Natural killer cell (primary cell): ENCODE data around the gene FAF1. TPM values are rescaled to one million over a fixed set of nuclear protein-coding genes. Genes with fewer than 3 reads are reported as not detected.
A peak's percentile ranks its signal among the peaks of the same experiment; 100 is the strongest.
"Not testable (repeated sequence)": the region's sequence is repeated elsewhere in the genome, so short reads cannot be mapped to it uniquely, and the experiment has no call there.

Experiments used
- ATAC-seq, 3 donors: fragments of 150-1000 bp in 2 of 3; fragments of 200-7000 bp in 1 of 3; cut with Tn5 transposase; 1 replicate in 1 of 3; 2 replicates in 2 of 3; pipeline ENCODE4 v1.10.0; 2021; ENCODE audit warnings: mild to moderate bottlenecking in 2 of 3, moderate library complexity in 2 of 3
- DNase-seq, 2 donors: peaks; one replicate each; pipeline versions ENCODE4 v3.0.0 to v3.0.0-alpha.2; 2013 to 2021; ENCODE audit warnings: mixed read lengths in 1 of 2
- H3K27ac ChIP-seq: one replicate; pipeline ENCODE4 v1.5.1; 2013; ENCODE audit warnings: mild to moderate bottlenecking, low read length
- H3K27me3 ChIP-seq: one replicate; pipeline ENCODE4 v1.6.1; 2013; ENCODE audit warnings: low read length; ENCODE audit not compliant: control insufficient read depth, insufficient read depth
- H3K36me3 ChIP-seq: one replicate; pipeline ENCODE4 v1.6.1; 2013; ENCODE audit warnings: low read length; ENCODE audit not compliant: control insufficient read depth, insufficient read depth
- H3K4me1 ChIP-seq: one replicate; pipeline ENCODE4 v1.6.1; 2013; ENCODE audit warnings: low read length; ENCODE audit not compliant: control insufficient read depth, insufficient read depth
- H3K4me3 ChIP-seq: one replicate; pipeline ENCODE4 v1.5.1; 2013; ENCODE audit warnings: low read length
- H3K9me3 ChIP-seq: one replicate; pipeline ENCODE4 v1.6.1; 2013; ENCODE audit warnings: low read length; ENCODE audit not compliant: control insufficient read depth, insufficient read depth
- H3K27ac Mint-ChIP-seq, 2 donors: one replicate each; pipeline ENCODE4 v1.8.0; 2022; ENCODE audit warnings: mild to moderate bottlenecking in 2 of 2, mixed read lengths in 2 of 2, moderate library complexity in 1 of 2
- H3K27me3 Mint-ChIP-seq, 2 donors: one replicate each; pipeline ENCODE4 v1.8.0; 2022; ENCODE audit warnings: low read depth in 2 of 2, mixed read lengths in 2 of 2
- H3K36me3 Mint-ChIP-seq: one replicate; pipeline ENCODE4 v1.8.0; 2022; ENCODE audit warnings: mixed read lengths
- H3K4me1 Mint-ChIP-seq, 2 donors: one replicate each; pipeline ENCODE4 v1.8.0; 2022; ENCODE audit warnings: mixed read lengths in 2 of 2
- H3K4me3 Mint-ChIP-seq: one replicate; pipeline ENCODE4 v1.8.0; 2022; ENCODE audit warnings: mild to moderate bottlenecking, moderate library complexity, mixed read lengths
- H3K9me3 Mint-ChIP-seq, 2 donors: one replicate each; pipeline ENCODE4 v1.8.0; 2022; ENCODE audit warnings: mixed read lengths in 2 of 2
- WGBS: methylation state at CpG from one replicate; pipeline ENCODE4 v1.1.7; 2013; ENCODE audit warnings: missing lambda C conversion rate; ENCODE audit not compliant: insufficient coverage; 5-methylcytosine and 5-hydroxymethylcytosine counted together
- intact Hi-C: fragments of 100-400 bp; cut with micrococcal nuclease; formaldehyde crosslinking; loops from one replicate; pipeline ENCODE4 v1.14.2; 2022
- total RNA-seq, 4 donors: library from RNA; stranded (reverse); fragments of 120-200 nt in 1 of 4; gene quantifications; one replicate each; pipeline versions ENCODE4 v1.2.3 to v1.2.4, GENCODE V29; 2013 to 2022
- TF ChIP-seq, protein P1 (sequence below): fragments of 200-600 bp; IDR thresholded peaks from one replicate; pipeline ENCODE4 v1.8.0; 2022; ENCODE audit warnings: antibody characterized with exemption

FAF1 gene
- total RNA-seq, 3 donors from 2014 or later (not counting 1 experiment from before 2014, with no cell fraction given): 56.8 to 59.7 (median 57.2) TPM

GRCh38 chr1:50747394-50747793, 212.7 kb downstream of the FAF1 start:
- Mint-ChIP-seq H3K36me3 (no peaks in the 10 kb centered on the region), H3K27ac (no peak overlapping the region), H3K4me3 (no peak overlapping the region), H3K27me3 (no peaks in the 10 kb centered on the region), H3K9me3 (no peaks in the 10 kb centered on the region), H3K4me1 (no peaks in the 10 kb centered on the region)
- intact Hi-C loops: no loop called here
- H3K4me3 ChIP-seq: no peak overlapping the region
- no peak overlapping the region for H3K27ac ChIP-seq
- H3K36me3 ChIP-seq: peaks cover 7% of the 10 kb centered on the region
- TF ChIP-seq, protein P1, sequence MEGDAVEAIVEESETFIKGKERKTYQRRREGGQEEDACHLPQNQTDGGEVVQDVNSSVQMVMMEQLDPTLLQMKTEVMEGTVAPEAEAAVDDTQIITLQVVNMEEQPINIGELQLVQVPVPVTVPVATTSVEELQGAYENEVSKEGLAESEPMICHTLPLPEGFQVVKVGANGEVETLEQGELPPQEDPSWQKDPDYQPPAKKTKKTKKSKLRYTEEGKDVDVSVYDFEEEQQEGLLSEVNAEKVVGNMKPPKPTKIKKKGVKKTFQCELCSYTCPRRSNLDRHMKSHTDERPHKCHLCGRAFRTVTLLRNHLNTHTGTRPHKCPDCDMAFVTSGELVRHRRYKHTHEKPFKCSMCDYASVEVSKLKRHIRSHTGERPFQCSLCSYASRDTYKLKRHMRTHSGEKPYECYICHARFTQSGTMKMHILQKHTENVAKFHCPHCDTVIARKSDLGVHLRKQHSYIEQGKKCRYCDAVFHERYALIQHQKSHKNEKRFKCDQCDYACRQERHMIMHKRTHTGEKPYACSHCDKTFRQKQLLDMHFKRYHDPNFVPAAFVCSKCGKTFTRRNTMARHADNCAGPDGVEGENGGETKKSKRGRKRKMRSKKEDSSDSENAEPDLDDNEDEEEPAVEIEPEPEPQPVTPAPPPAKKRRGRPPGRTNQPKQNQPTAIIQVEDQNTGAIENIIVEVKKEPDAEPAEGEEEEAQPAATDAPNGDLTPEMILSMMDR: no peak
- no peaks in the 10 kb centered on the region for H3K9me3 ChIP-seq
- ATAC-seq: no peak
- no peaks in the 10 kb centered on the region for H3K4me1 ChIP-seq
- 80% methylated on average over 1 of the region's 1 CpG for WGBS
- no peak for DNase-seq
- no peaks in the 10 kb centered on the region for H3K27me3 ChIP-seq

GRCh38 chr1:50742523-50742922, 217.5 kb downstream of the FAF1 start:
- Mint-ChIP-seq H3K4me3 (no peak overlapping the region), H3K36me3 (peaks cover 7% of the 10 kb centered on the region), H3K9me3 (no peaks in the 10 kb centered on the region), H3K4me1 (no peaks in the 10 kb centered on the region), H3K27ac (no peak overlapping the region), H3K27me3 (no peaks in the 10 kb centered on the region)
- Histone ChIP-seq H3K4me3 (no peak overlapping the region), H3K27ac (no peak overlapping the region), H3K36me3 (peaks cover 14% of the 10 kb centered on the region), H3K4me1 (no peaks in the 10 kb centered on the region), H3K9me3 (no peaks in the 10 kb centered on the region), H3K27me3 (no peaks in the 10 kb centered on the region)
- DNase-seq (no peak), ATAC-seq (no peak)
- TF ChIP-seq, protein P1: no peak
- intact Hi-C loops: no loop called here
- WGBS: 94% methylated on average over 3 of the region's 3 CpGs

DNA sequence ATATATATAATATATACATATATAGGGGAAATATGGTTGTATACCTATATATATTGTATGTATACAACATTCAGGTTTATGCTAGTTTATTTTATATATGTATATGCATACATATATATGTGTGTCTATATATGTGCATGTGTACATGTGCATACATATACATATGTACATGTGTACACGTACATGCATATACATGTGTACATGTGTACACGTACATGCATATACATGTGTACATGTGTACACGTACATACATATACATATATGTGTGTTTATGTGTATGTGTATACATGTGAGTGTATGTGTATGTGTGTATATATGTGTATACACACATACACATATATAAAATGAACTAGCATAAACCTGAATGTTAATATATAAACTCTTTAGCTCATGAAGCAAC, 220.9 kb downstream of the FAF1 start:
- Histone ChIP-seq H3K9me3 (no peaks in the 10 kb centered on the region), H3K36me3 (peaks cover 15% of the 10 kb centered on the region), H3K27ac (no peak overlapping the region), H3K4me1 (no peaks in the 10 kb centered on the region), H3K4me3 (no peak overlapping the region), H3K27me3 (no peaks in the 10 kb centered on the region)
- WGBS: no CpG with 5 or more reads among the region's 3 CpGs
- intact Hi-C loops: no loop called here
- H3K27me3 Mint-ChIP-seq: no peaks in the 10 kb centered on the region
- TF ChIP-seq, protein P1: no peak
- peak in 1 of 3 donors; percentile 27 for ATAC-seq
- H3K9me3 Mint-ChIP-seq: no peaks in the 10 kb centered on the region
- no peak overlapping the region for H3K27ac Mint-ChIP-seq
- peaks cover 2 to 6% of the 10 kb centered on the region in 2 donors for H3K4me1 Mint-ChIP-seq
- DNase-seq: no peak
- H3K4me3 Mint-ChIP-seq: no peak overlapping the region
- peaks cover 7% of the 10 kb centered on the region for H3K36me3 Mint-ChIP-seq

GRCh38 chr1:50735443-50735842, 224.6 kb downstream of the FAF1 start:
- Mint-ChIP-seq H3K4me3 (no peak overlapping the region), H3K4me1 (peaks cover 25 to 26% of the 10 kb centered on the region in 2 donors), H3K27ac (no peak overlapping the region), H3K9me3 (no peaks in the 10 kb centered on the region), H3K36me3 (no peaks in the 10 kb centered on the region), H3K27me3 (no peaks in the 10 kb centered on the region)
- Histone ChIP-seq H3K4me1 (peaks cover 3% of the 10 kb centered on the region), H3K4me3 (no peak overlapping the region), H3K27ac (no peak overlapping the region), H3K36me3 (peaks cover 9% of the 10 kb centered on the region), H3K9me3 (no peaks in the 10 kb centered on the region), H3K27me3 (no peaks in the 10 kb centered on the region)
- intact Hi-C loops: loop anchor here (1.0 to 2.0 kb wide), 2 partner anchors 31 to 367 kb away; no protein-coding TSS in a partner anchor
- 100% methylated on average over 1 of the region's 2 CpGs for WGBS
- ATAC-seq: no peak
- TF ChIP-seq, protein P1: peak; percentile 74
- peak in 1 of 2 donors; percentile 25 for DNase-seq

- 95% methylated on average over 4 of the region's 4 CpGs for WGBS
- H3K4me3 ChIP-seq, H3K4me3 Mint-ChIP-seq, H3K9me3 Mint-ChIP-seq, H3K9me3 ChIP-seq, DNase-seq, H3K27me3 Mint-ChIP-seq, H3K27me3 ChIP-seq, H3K27ac ChIP-seq, intact Hi-C loops, H3K36me3 Mint-ChIP-seq, ATAC-seq, H3K36me3 ChIP-seq: not testable (repeated sequence)
- peaks cover 31% of the 10 kb centered on the region for H3K4me1 ChIP-seq
- Mint-ChIP-seq H3K4me1 (peaks cover 34 to 36% of the 10 kb centered on the region in 2 donors), H3K27ac (peak overlapping the region; percentile 19 to 72)
Observed at GRCh38 chr1:50727578-50727977, 232.5 kb downstream of the FAF1 start.
